Calu3 (cell line): ENCODE results near the gene APBA2. TPM values are rescaled to one million over a fixed set of nuclear protein-coding genes. Genes with fewer than 3 reads are reported as not detected.

Experiments
- BruUV-seq: library from RNA; stranded (reverse); fragments of 400-500 nt; replicated peaks from 2 replicates; lab custom pipeline; 2021; lab: Mats Ljungman, UMichigan
- CTCF ChIA-PET: fragments of 300-600 bp; sonication (Branson Sonifier 250); formaldehyde crosslinking; loops from one replicate; lab custom pipeline; 2022; ENCODE audit warnings: antibody characterized with exemption; lab: Charles Lee
- DNase-seq: peaks from one replicate; pipeline ENCODE4 v3.0.0; 2022
- H3K27ac Mint-ChIP-seq: one replicate; pipeline ENCODE4 v1.8.0; 2022; ENCODE audit warnings: mixed read lengths; ENCODE audit not compliant: unreplicated experiment
- H3K27me3 Mint-ChIP-seq: one replicate; pipeline ENCODE4 v1.8.0; 2022; ENCODE audit warnings: mixed read lengths; ENCODE audit not compliant: unreplicated experiment
- H3K36me3 Mint-ChIP-seq: one replicate; pipeline ENCODE4 v1.8.0; 2022; ENCODE audit warnings: mild to moderate bottlenecking, moderate library complexity, mixed read lengths; ENCODE audit not compliant: insufficient read depth, unreplicated experiment
- H3K4me1 Mint-ChIP-seq: one replicate; pipeline ENCODE4 v1.8.0; 2022; ENCODE audit warnings: mild to moderate bottlenecking, low read depth, mixed read lengths; ENCODE audit not compliant: unreplicated experiment
- H3K4me3 Mint-ChIP-seq: one replicate; pipeline ENCODE4 v1.8.0; 2022; ENCODE audit warnings: mild to moderate bottlenecking, low read depth, moderate library complexity, mixed read lengths; ENCODE audit not compliant: unreplicated experiment
- H3K9me3 Mint-ChIP-seq: one replicate; pipeline ENCODE4 v1.8.0; 2022; ENCODE audit warnings: low read depth, mixed read lengths; ENCODE audit not compliant: unreplicated experiment
- intact Hi-C: fragments of 100-400 bp; cut with micrococcal nuclease; formaldehyde crosslinking; loops from one replicate; pipeline ENCODE4 v1.10.0; 2022; ENCODE audit not compliant: unreplicated experiment
- total RNA-seq: library from RNA; stranded (reverse); gene quantifications from 2 replicates; pipeline ENCODE4 v1.2.3, GENCODE V29; 2022
- TF ChIP-seq, protein P1 (sequence below): fragments of 200-600 bp; IDR thresholded peaks from one replicate; pipeline ENCODE4 v1.8.0; 2022; ENCODE audit warnings: antibody characterized with exemption; ENCODE audit not compliant: unreplicated experiment

APBA2 gene
- total RNA-seq, 1 experiment from 2014 or later, result not detected

DNA sequence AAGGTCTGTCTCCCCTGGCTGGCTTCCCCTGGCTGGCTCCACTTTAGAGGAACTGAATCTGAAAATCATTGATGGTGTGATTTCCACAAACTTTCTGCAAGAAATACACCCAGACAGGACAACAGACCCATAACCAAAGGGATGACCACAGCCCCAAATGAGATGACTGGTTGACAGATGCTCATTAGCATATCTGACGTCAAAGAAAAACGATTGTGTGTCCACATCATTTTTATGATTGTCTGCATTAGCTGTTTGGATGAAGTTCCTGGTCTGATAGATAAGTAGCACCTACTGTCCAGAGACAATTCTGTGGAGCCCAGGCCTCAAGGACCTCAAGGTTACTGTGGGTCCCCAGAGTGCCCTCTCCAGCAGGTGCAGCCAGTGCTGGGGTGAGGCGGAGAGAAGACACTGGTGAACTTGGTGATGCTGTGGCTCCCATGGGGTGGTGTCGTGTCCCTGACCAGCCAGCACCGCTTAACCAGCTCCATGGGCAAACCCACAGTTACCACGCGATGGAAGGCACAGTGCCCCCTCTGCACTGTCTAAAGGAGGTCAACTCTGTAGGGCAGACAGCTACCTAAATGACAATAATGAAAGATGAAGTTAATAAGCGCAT, 256.5 kb downstream of the APBA2 start:
- intact Hi-C loops, result no loop called here
- CTCF ChIA-PET, result no interaction called here

DNA sequence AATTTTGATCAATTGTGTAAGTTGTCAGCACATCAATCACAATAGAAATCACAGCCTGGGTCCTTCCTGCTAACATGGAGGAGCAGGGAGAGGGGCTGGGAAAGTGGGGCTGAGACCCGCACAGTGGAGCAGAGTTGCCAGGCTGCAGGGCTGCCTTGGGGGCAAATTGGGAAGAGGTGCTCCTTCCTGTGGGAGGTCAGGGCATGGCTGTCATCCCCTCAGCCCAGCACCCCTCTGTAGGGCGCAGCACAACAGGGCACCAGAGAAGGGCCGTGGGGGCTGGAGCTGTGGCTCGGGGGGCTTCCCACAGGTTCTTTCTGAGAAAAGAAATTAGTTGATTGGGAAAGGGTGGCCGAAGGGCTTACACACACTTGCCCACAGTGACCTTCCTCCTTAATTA, 257.5 kb downstream of the APBA2 start:
- TF ChIP-seq, protein P1, sequence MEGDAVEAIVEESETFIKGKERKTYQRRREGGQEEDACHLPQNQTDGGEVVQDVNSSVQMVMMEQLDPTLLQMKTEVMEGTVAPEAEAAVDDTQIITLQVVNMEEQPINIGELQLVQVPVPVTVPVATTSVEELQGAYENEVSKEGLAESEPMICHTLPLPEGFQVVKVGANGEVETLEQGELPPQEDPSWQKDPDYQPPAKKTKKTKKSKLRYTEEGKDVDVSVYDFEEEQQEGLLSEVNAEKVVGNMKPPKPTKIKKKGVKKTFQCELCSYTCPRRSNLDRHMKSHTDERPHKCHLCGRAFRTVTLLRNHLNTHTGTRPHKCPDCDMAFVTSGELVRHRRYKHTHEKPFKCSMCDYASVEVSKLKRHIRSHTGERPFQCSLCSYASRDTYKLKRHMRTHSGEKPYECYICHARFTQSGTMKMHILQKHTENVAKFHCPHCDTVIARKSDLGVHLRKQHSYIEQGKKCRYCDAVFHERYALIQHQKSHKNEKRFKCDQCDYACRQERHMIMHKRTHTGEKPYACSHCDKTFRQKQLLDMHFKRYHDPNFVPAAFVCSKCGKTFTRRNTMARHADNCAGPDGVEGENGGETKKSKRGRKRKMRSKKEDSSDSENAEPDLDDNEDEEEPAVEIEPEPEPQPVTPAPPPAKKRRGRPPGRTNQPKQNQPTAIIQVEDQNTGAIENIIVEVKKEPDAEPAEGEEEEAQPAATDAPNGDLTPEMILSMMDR, result no peak
- no peak overlapping the region for H3K27ac Mint-ChIP-seq
- BruUV-seq, result no TSS peak

More for the DNA sequence above, 256.5 kb downstream of the APBA2 start:
- H3K27me3 Mint-ChIP-seq, result no peaks in the 10 kb centered on the region
- H3K27ac Mint-ChIP-seq, result no peak overlapping the region
- H3K36me3 Mint-ChIP-seq, result no peaks in the 10 kb centered on the region
- no TSS peak for BruUV-seq
- no peaks in the 10 kb centered on the region for H3K4me1 Mint-ChIP-seq
- TF ChIP-seq, protein P1, result no peak
- H3K9me3 Mint-ChIP-seq, result peaks cover 3% of the 10 kb centered on the region
- no peak for DNase-seq
- no peak overlapping the region for H3K4me3 Mint-ChIP-seq

DNA sequence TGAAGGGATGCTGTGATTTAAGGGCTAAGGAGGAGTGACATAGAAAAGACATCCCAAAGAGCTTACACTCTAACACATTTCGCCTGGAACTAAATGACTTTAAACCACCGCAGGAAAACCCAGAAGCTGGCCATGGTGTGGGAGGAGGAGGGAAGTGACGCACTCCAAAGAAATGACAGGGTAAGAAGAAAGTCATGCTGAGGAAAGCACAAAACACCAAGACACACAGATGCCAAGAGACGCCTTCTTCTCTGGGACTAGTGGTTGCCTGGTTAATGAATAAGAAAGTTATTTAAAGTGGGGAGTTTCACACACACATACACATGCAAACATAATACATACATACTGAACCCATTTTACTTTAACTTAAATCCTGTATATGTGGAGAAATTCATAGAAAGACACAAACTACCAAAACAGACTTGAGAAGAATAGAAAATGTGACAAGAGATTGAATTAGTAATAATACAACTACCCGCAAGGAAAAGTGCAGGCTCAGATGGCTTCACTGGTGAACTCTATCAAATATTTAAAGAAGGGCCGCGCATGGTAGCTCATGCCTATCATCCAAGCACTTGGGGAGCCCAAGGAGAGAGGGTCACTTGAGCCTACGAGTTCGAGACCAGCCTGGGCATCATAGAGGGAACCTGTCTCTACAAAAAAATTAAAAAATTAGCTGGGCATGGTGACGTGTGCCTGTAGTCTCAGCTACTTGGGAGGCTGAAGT, 258.3 kb downstream of the APBA2 start:
- intact Hi-C loops, result no loop called here
- H3K27ac Mint-ChIP-seq, result no peak overlapping the region
- no peaks in the 10 kb centered on the region for H3K27me3 Mint-ChIP-seq
- no peaks in the 10 kb centered on the region for H3K4me1 Mint-ChIP-seq
- CTCF ChIA-PET, result no interaction called here
- no peaks in the 10 kb centered on the region for H3K9me3 Mint-ChIP-seq
- H3K4me3 Mint-ChIP-seq, result no peak overlapping the region
- BruUV-seq, result no TSS peak
- TF ChIP-seq, protein P1, result no peak
- no peak for DNase-seq
- no peaks in the 10 kb centered on the region for H3K36me3 Mint-ChIP-seq

More for the DNA sequence above, 257.5 kb downstream of the APBA2 start:
- no peak for DNase-seq
- no peaks in the 10 kb centered on the region for H3K4me1 Mint-ChIP-seq
- CTCF ChIA-PET, result no interaction called here
- intact Hi-C loops, result no loop called here
- H3K36me3 Mint-ChIP-seq, result no peaks in the 10 kb centered on the region
- H3K9me3 Mint-ChIP-seq, result peaks cover 2% of the 10 kb centered on the region
- no peak overlapping the region for H3K4me3 Mint-ChIP-seq
- no peaks in the 10 kb centered on the region for H3K27me3 Mint-ChIP-seq

DNA sequence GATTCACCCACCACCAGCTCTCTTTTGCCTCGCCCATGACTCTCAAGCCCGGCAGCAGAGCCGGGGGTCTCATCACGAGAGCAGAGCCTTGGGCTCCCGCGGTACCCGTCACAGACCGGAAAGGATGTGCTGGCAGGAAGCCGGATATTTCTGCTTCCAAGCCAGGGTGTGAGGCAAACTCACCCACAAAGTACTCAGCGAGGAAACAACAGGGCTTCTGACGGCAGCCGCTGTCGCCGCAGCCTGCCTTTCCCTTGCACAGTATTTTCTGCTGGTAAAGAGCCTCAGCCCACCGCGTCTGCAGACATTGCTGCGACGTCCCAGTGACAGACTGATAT, 263.9 kb downstream of the APBA2 start:
- Mint-ChIP-seq H3K4me1 (no peaks in the 10 kb centered on the region), H3K9me3 (peaks cover 3% of the 10 kb centered on the region), H3K27ac (no peak overlapping the region), H3K4me3 (no peak overlapping the region), H3K36me3 (no peaks in the 10 kb centered on the region), H3K27me3 (no peaks in the 10 kb centered on the region)
- TF ChIP-seq, protein P1, result no peak
- CTCF ChIA-PET, result no interaction called here
- intact Hi-C loops, result no loop called here
- no peak for DNase-seq
- BruUV-seq, result no TSS peak
